Stimulated activated CD8-positive, alpha-beta memory T cell treated with anti-CD3 and anti-CD28 coated beads, Interleukin-4, amount 100 ng/mL, for 48 hours (primary cell): Measurements from ENCODE around the gene CD226.

Experiments
- DNase-seq: peaks from one replicate; pipeline ENCODE4 v3.0.0-alpha.2; 2020

CD226 gene

GRCh38 chr18:69956057-69956456 lies 8.4 kb upstream of the CD226 start:
- no peak for DNase-seq

DNA sequence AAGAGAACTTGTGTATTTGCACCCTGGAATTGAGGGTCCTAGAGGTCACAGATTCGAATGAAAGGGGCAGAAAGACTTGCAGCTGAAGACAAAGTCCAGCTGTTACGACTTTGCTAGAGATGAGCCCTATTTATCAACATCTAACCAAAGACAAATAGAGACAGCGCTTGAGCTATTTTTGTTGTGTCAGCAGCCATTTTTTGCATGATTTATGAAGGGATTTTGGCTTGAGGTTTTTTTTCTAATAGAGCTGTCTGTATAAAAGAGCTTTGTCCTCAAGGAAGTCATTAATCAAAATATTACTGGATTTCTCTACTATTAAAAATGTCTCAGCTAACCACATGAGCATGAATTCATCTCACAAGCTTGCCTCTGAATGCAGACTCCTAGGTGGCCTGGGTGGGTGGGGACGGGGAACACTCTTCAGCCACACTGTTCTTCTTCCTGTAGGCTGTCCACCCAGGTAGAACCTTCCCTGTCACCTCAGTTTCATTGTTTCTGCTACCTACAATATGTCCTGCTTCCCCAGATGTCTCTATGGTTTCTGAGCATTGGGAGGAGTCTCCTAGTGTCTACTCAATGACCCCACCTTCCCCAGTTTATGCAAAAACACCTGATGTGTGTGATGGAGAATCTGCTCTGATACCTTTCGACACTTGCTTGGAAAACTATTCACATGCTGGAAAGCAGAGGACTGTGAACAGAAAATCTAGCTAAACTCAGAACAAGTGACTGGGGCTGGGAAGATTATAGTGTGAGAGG lies 7.2 kb upstream of the CD226 start:
- no peak for DNase-seq

DNA sequence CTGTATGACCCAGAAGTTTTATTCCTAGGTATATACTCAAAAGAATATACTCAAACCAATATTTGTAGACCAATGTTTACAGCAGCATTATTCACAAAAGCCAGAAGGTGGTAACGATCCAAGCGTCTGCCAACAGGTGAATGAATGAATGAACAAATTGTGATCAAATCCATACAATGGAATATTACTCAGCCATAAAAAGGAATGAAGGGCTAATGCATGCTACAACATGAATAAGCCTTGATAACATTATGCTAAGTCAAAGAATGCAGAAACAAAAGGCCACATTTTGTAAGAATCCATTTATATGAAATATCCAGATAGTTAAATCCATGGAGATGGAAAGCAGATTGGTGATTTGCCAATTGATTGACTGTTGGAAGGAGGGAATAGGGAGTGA lies 5.5 kb upstream of the CD226 start:
- no peak for DNase-seq

DNA sequence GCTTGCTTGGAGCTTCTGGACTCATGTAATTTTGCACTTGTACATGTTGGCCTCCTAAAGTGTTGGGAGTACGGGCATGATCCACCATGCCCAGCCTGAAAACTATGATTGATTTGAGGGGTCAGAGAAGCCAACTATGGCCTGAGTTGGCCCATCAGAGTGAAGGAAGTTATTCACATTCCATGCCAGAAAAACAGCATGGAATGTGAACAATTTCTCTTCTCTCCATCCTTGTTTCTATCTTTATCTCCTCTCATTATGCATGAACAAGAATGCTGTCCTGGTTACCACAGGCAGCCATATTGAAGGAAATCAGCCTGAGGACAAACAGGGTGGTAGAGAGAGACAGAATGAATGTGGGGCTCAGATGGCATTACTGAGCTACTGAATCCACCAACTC lies 3.5 kb upstream of the CD226 start:
- no peak for DNase-seq

GRCh38 chr18:69949538-69949936 lies 1.9 kb upstream of the CD226 start:
- DNase-seq: no peak

DNA sequence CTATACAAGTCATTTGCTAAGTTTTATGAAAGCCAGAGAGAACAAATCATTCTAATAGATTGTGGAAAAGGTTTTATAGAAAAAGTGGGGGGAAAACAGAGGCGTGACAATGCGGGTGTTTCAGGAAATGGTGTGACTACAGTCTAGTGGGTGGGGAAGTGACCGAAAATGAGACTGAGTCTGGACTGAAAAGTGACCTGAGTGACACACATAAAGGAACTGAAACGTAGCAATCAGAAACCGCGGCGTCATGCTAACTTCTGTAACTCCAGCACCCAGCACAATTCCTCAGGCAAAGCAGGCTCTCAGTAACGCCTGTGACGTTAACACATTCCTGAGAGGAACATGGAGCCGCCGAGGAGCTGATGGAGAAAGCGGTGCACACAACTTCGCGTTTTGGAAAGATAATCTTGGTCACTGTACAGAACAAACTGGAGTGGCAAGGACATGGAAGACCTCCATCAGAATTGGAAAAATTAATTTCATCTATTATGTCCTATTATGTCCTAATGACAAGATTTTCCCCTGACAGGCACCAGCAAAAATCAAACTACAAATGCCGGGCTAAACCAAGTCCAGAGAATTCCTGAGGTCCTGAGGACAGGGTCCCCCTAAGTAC lies 1.4 kb upstream of the CD226 start:
- peak; percentile 77 for DNase-seq

DNA sequence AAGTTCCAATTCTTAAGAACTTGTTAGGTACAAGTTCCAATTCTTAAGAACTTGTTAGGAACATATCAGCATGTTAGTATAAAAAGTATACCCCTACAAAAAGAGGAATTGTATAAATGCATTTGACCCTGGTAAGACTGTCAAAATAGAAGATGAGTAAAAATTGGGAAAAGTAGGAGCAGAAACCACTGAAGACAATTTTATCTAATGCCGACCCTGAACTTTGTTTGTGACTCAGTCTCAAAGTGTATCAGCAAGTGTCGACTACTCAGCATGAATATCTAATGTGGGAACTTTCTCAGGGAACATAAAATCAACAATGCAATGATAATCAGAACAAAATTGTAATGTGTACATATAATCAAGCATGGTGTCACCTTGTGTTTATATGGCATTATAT lies 583 bp upstream of the CD226 start:
- DNase-seq: no peak

- DNase-seq: no peak
Measured at GRCh38 chr18:69946608-69947155, 991 bp downstream of the CD226 start.

DNA sequence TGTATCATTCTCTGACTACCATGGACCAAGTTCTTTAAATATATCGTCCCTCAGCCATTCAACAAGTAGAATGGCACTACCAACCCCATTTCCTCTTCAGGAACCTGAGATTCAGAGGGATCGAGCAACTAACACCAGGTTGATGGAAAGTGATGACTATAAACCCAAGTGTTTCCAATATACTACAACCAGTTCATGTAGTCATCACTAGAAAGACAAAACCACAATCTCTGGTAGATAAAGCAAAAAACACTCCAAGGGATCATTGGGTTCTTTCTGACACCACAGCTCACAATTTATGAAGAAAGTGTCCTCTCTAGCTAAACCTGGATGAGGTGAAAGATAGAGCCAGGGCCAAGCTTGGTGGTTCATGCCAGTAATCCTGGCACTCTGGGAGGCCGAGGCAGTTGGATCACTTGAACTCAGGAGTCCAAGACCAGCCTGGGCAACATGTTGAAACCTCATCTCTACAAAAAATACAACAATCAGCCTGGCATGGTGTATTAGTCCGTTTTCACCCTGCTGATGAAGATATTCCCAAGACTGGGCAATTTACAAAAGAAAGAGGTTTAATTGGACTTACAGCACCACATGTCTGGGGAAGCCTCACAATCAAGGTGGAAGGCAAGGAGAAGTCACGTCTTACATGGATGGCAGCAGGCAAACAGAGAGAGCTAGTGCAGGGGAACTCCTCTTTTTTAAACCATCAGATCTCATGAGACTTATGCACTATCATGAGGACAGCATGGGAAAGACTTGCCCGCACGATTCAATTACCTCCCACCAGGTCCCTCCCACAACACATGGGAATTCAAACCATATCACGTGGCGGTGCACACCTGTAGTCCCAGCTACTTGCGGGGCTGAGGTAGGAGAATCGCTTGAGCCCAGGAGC lies 2.2 kb downstream of the CD226 start:
- DNase-seq: no peak

GRCh38 chr18:69944436-69944835 lies 3.2 kb downstream of the CD226 start:
- DNase-seq: no peak

GRCh38 chr18:69943021-69943420 lies 4.7 kb downstream of the CD226 start:
- no peak for DNase-seq

DNA sequence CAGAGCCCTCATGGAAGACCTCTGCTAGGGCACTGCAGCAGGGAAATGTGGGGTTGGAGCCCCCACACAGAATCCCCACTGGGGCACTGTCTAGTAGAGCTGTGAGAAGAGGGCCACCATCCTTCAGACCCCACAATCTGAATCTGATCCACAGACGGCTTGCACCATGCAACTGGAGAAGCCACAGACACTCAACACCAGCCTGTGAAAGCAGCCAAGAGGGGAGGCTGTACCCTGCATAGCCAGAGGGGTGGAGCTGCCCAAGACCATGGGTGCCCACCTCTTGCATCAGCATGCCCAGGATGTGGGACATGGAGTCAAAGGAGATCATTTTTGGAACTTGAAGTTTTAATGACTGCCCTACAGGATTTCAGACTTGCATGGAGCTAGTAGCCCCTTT lies 6.5 kb downstream of the CD226 start:
- DNase-seq: no peak

GRCh38 chr18:69939812-69940211 lies 7.9 kb downstream of the CD226 start:
- DNase-seq: peak; percentile 61

DNA sequence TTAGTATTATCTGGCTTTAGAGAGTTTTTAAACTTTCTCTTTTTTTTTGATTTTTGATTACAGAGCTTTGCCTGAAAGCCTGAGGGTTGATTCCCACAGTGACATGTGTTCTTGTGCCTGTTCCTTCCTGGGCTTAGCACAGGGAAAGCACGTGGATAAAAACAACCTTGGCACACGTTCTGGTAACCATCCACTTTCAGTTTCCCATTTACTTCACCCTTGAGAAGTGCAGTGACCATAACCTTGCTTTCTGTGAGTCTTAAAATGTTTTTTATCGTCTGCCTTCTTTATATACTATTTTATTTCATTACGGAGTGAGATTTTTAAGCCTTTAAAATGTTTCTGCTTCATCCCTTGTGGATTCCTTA lies 11.5 kb downstream of the CD226 start:
- no peak for DNase-seq

GRCh38 chr18:69935319-69936190 lies 12.1 kb downstream of the CD226 start:
- peak; percentile 85 for DNase-seq

DNA sequence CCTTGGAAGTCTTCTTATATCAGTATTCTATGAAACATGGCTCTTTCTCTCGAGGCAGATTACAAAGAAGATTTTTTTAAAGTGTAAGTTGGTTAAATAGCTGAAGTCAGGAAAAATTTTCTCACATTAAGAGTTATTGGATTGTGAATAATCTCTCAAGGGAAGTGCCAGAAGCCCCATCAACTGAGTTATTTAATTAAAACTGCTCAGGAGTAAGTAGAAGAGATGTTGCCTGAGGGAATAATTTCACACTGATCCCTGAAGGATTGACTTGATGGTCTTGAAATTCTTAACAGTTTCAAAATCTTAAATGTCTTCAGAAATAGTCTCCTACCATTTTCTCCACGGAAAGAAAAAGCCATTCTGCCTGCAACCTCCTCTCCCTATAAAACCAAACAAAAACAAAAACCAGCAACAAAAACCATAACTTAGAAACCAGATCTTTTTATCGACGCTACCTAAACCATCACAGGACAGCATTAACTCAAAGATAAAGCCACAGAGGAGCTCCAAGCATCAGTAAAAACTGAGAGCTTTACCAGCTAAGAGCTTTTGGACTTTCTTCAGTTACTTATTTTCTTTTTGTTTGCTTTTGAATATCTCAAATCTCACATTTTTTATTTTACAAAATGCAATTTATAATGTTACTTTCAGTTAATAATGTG lies 12.9 kb downstream of the CD226 start:
- DNase-seq: no peak

GRCh38 chr18:69929041-69929774 lies 18.5 kb downstream of the CD226 start:
- no peak for DNase-seq

DNA sequence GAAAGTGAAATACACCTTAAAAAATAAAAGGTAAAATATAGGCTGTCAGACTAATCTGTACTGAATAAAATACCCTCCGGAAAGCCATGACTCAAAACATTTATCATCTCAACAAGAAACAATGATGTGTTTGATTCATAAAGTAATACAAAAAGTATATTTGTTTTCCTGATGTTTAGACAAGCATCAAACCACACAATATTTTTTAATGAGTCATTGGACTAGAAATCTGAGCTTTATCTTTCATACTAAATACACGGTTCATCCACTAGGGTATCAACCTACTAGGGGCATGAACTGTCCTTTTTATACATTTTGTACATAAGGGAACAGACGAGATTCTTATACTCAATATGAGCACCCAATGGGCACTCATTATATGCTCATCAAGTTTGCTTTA lies 31.3 kb downstream of the CD226 start:
- no peak for DNase-seq

DNA sequence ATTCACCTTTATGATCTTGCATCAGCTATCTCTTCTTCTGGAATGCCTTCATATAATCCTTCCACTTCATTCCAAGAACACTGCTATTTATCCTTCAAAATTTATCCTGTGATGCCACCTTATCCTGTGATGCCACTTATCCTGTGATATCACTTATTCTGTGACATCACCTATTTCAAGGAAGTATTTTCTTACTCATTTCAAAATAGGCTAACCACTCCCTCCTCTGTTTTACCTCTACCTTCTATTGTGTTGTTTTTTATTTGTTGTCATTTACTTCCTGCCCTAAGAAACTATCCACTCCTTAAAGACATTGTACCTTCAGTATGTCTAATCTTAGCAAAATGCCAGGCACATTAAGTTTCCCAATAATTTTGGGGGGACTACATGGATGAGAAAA lies 38.8 kb downstream of the CD226 start:
- DNase-seq: no peak

DNA sequence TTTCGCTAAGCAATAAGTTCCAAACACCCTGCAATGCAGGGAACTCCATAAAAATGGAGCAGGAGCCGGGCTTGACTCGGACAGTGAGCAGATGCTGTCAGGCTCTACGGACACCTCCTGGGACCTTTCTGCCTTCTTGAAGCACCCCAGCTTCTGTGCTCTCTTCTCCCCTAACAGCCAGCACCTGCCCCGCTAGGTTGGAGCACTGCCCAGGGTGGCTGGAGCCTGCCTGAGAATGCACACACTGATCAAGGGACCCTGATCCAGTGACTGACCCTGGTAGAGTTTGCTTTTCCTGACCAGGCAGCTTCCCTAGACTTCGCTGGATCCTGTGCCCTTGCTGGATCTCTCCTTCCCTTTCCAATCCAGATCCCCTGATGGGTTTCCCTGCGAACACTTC lies 40.9 kb downstream of the CD226 start:
- DNase-seq: no peak

- no peak for DNase-seq
Measured at GRCh38 chr18:69900941-69901340, 46.7 kb downstream of the CD226 start.
